ENCODE data around the gene MOSMO. TPM values are rescaled to one million over a fixed set of nuclear protein-coding genes. Genes with fewer than 3 reads are reported as not detected.

The MOSMO gene
- total and polyA plus RNA-seq, 2 of the 4 experiments (the other 2 are of a cell fraction) = 10.5 to 16.0 TPM

- Histone ChIP-seq H3K56ac (ENCODE audit: extremely low read depth, insufficient read depth, low read length) (no peak within 1 kb of the TSS), H2BK20ac (ENCODE audit: low read depth, low read length) (no peak within 1 kb of the TSS), H3K4me1 (ENCODE audit: control insufficient read depth, insufficient read depth, low read length) (peaks cover 7% of the 10 kb centered on the region), H3K23ac (ENCODE audit: low read depth, low read length) (no peak within 1 kb of the TSS), H3K9me3 (ENCODE audit: control insufficient read depth, insufficient read depth, low read length) (no peaks in the 10 kb centered on the region), H2AK9ac (replicated peaks; ENCODE audit: low read depth, low read length, poor library complexity) (no peak within 1 kb of the TSS), H4K91ac (ENCODE audit: insufficient read depth, low read depth, low read length) (no peak within 1 kb of the TSS), H3K9me1 (ENCODE audit: insufficient read depth, low read length) (no peaks in the 10 kb centered on the region; the same call in 1 of the 2 replicates), H3K4me3 (ENCODE audit: insufficient read depth, low read depth, low read length) (no peak within 1 kb of the TSS), H3K36me3 (ENCODE audit: control insufficient read depth, insufficient read depth, low read length) (no peaks in the 10 kb centered on the region; the same call in 1 of the 2 replicates), H3K4me2 (ENCODE audit: low read depth, low read length) (peak within 1 kb of the TSS; percentile 85), H2AFZ (replicated peaks; ENCODE audit: low read length, poor library complexity) (peak within 1 kb of the TSS; percentile 46), H2BK120ac (ENCODE audit: low read depth, low read length) (no peak within 1 kb of the TSS), H3K14ac (replicated peaks; ENCODE audit: low read depth, low read length) (0 out of 2 replicates have a peak within 1 kb of the TSS, but pooled peaks have one; percentile 20), H3K18ac (ENCODE audit: low read depth, low read length) (peak within 1 kb of the TSS; percentile 94), H3K4ac (ENCODE audit: low read depth, low read length) (no peak within 1 kb of the TSS), H4K5ac (ENCODE audit: low read depth, low read length) (no peak within 1 kb of the TSS; the same call in 1 of the 2 replicates), H2AK5ac (ENCODE audit: low read depth, low read length) (no peak within 1 kb of the TSS), H2BK15ac (ENCODE audit: low read depth, low read length) (no peak within 1 kb of the TSS), H3K79me1 (ENCODE audit: low read depth in 1 of 2, low read length in 2 of 2) (no peaks in the 10 kb centered on the region), H3K9ac (ENCODE audit: low read depth, low read length) (no peak within 1 kb of the TSS), H3K27me3 (ENCODE audit: control insufficient read depth, insufficient read depth, low read length) (peaks cover 4% of the 10 kb centered on the region; the same call in 1 of the 2 replicates), H4K8ac (ENCODE audit: low read depth in 2 of 2, low read length in 2 of 2) (peak within 1 kb of the TSS in 1 of 2 experiments; percentile 41; a peak in 1 of 4 replicates), H3K27ac (ENCODE audit: insufficient read depth, low read length) (no peak within 1 kb of the TSS), H4K20me1 (ENCODE audit: insufficient read depth, low read length) (no peaks in the 10 kb centered on the region), H2BK5ac (ENCODE audit: low read depth, low read length, poor library complexity, severe bottlenecking) (no peak within 1 kb of the TSS)
- no TSS peak for BruUV-seq (replicated peaks)
- intact Hi-C loops (cut with micrococcal nuclease) (no loop called here), in situ Hi-C loops (cut with MboI; ENCODE audit: low sequenced_read_pairs) (loop anchor here (5.0 kb wide), 1 partner anchor 90 kb away; no protein-coding TSS in a partner anchor), dilution Hi-C loops (cut with HindIII; ENCODE audit: low sequenced_read_pairs, unreplicated experiment) (no loop called here)
- DNase-seq (peak; percentile 64), ATAC-seq (ENCODE audit: low read depth) (peak; percentile 93)
- TF ChIP-seq POLR2A (IDR thresholded peaks at IDR 0.05; ENCODE audit: low read depth, low read length) (no peak), RCOR1 (IDR thresholded peaks at IDR 0.05; ENCODE audit: insufficient replicate concordance, low read length) (no peak), CTCF (conservative IDR thresholded peaks at IDR 0.05; ENCODE audit: low read depth, low read length) (no peak), BHLHE40 (IDR thresholded peaks at IDR 0.05; ENCODE audit: low read depth, low read length) (peak; percentile 83), FOS (IDR thresholded peaks at IDR 0.05; ENCODE audit: low read depth, low read length) (no peak)
- CTCF ChIA-PET = interaction anchor here (1.5 to 2.1 kb wide), 2 partner anchors 14 to 96 kb away, joined by 5 to 14 read pairs; no protein-coding TSS in a partner anchor
- POLR2A ChIA-PET (ENCODE audit: unreplicated experiment) = no interaction called here
- WGBS, 2 experiments (ENCODE audit: extremely low coverage in 2 of 2, insufficient read length in 1 of 2) = 27% methylated on average over 2 of the region's 9 CpGs; no CpG with 5 or more reads in 1 of the 2 experiments
Observed at GRCh38 chr16:22092143-22092933, 84.4 kb downstream of the MOSMO start, which contains the start of gene VWA3A. TSS of gene VWA3A (plus strand) at chr16:22092541. CDS start at chr16:22092638, 97 bp downstream.
